ENCODE measurements around the gene FURIN.
A peak's percentile ranks its signal among the peaks of the same experiment; 100 is the strongest.
"Not testable (repeated sequence)": the region's sequence is repeated elsewhere in the genome, so short reads cannot be mapped to it uniquely, and the experiment has no call there.

The FURIN gene

DNA sequence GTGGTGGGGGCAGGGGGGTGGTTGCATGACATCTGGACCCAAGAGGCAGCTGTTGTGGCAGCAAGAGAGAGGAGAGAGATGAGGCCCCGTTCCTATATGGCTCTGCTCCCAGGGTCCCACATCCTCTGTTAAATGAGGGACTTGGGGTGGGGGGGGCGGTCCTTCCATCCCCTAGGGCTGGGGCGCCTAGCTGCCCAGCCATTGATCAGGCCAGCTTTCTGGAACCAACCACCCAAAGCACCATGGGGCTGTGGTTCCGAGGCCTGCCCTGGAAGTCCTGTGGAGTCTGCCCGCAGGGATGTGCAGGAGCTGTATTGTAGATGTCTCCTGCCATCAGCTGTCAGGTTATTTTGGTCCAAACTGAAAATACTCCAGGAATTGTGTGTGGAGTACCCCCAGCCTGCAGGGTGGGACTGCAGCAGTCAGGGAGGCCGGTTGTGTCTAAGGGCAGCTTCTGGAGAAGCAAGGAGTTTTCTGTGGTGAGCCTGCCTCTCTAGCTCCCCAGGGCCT lies 5.2 kb downstream of the FURIN start:
- peak overlapping the region; percentile 64 for H3K4me3 ChIP-seq (ENCODE audit: low read depth, low read length)
- in situ Hi-C loops (cut with HindIII; ENCODE audit: low sequenced_read_pairs): no loop called here
- DNase-seq (ENCODE audit: low read depth): no peak
- TF ChIP-seq, protein P1, sequence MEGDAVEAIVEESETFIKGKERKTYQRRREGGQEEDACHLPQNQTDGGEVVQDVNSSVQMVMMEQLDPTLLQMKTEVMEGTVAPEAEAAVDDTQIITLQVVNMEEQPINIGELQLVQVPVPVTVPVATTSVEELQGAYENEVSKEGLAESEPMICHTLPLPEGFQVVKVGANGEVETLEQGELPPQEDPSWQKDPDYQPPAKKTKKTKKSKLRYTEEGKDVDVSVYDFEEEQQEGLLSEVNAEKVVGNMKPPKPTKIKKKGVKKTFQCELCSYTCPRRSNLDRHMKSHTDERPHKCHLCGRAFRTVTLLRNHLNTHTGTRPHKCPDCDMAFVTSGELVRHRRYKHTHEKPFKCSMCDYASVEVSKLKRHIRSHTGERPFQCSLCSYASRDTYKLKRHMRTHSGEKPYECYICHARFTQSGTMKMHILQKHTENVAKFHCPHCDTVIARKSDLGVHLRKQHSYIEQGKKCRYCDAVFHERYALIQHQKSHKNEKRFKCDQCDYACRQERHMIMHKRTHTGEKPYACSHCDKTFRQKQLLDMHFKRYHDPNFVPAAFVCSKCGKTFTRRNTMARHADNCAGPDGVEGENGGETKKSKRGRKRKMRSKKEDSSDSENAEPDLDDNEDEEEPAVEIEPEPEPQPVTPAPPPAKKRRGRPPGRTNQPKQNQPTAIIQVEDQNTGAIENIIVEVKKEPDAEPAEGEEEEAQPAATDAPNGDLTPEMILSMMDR (IDR thresholded peaks at IDR 0.05; ENCODE audit: low read depth, low read length, missing control alignments): no peak

DNA sequence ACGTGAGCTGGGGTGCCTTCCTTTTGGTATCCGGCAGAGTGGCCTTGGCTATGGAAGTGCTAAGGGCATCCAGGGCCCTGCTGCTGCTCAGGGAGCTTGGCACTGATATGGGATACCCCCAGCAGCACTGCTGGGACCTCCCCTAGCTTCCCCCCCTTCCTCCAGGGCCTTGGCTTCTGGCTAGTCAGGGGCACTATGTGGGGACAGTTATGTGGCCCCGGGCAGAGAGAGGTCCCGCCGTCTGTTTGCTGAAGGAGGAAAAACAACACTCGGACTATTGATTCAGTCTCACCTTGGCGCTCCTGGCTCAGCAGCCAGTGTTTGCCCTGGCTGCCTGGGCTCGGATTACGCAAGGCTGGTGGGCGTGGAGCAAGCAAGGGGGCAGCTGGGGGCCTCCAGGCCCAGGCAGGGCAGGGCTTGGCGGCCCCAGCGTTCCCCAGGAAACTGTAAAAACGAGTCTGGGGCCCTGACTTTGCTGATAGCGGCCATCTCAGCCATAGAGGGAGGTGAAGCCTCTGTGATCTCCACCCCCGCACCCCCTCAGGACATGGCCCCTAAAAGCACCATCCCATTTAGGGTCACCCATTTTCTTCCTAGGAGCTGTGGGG lies 5.7 kb downstream of the FURIN start:
- H3K4me3 ChIP-seq (ENCODE audit: low read depth, low read length): no peak overlapping the region
- no peak for DNase-seq (ENCODE audit: low read depth)
- TF ChIP-seq, protein P1 (IDR thresholded peaks at IDR 0.05; ENCODE audit: low read depth, low read length, missing control alignments): no peak
- in situ Hi-C loops (cut with HindIII; ENCODE audit: low sequenced_read_pairs): no loop called here

- H3K4me3 ChIP-seq (ENCODE audit: low read depth, low read length); in situ Hi-C loops (cut with HindIII; ENCODE audit: low sequenced_read_pairs); DNase-seq (ENCODE audit: low read depth): not testable (repeated sequence)
These were observed 6.6 kb downstream of the FURIN start for GRCh38 chr15:90874986-90875385.

DNA sequence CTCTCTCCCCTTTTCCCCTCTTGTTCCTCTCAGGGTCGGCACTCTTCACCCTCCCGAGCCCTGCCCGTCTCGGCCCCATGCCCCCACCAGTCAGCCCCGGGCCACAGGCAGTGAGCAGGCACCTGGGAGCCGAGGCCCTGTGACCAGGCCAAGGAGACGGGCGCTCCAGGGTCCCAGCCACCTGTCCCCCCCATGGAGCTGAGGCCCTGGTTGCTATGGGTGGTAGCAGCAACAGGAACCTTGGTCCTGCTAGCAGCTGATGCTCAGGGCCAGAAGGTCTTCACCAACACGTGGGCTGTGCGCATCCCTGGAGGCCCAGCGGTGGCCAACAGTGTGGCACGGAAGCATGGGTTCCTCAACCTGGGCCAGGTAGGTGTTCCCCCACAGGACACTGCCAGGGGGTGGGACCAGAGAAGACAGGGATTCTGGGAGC lies 7.2 kb downstream of the FURIN start:
- DNase-seq (ENCODE audit: low read depth): no peak
- H3K4me3 ChIP-seq (ENCODE audit: low read depth, low read length): no peak overlapping the region
- TF ChIP-seq, protein P1 (IDR thresholded peaks at IDR 0.05; ENCODE audit: low read depth, low read length, missing control alignments): no peak
- in situ Hi-C loops (cut with HindIII; ENCODE audit: low sequenced_read_pairs): no loop called here

DNA sequence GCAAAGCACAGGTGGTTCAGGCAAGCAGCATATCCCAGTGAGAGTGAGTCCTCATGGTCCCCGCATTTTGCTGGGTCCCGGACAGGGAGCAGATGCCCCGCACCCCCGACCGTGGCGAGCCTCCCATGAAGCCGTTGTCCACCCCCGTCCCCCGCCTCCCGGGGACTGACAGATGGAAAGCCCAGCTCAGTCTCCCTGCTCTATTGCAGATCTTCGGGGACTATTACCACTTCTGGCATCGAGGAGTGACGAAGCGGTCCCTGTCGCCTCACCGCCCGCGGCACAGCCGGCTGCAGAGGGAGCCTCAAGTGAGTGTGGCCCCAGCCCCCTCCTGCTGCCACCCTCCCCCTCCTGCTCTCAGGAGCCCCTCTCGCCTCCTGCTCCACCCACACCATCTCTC lies 7.7 kb downstream of the FURIN start:
- H3K4me3 ChIP-seq (ENCODE audit: low read depth, low read length): no peak overlapping the region
- TF ChIP-seq, protein P1 (IDR thresholded peaks at IDR 0.05; ENCODE audit: low read depth, low read length, missing control alignments): no peak
- DNase-seq (ENCODE audit: low read depth): no peak
- in situ Hi-C loops (cut with HindIII; ENCODE audit: low sequenced_read_pairs): no loop called here

GRCh38 chr15:90876512-90877170 lies 8.3 kb downstream of the FURIN start:
- in situ Hi-C loops (cut with HindIII; ENCODE audit: low sequenced_read_pairs): no loop called here
- DNase-seq (ENCODE audit: low read depth): no peak
- H3K4me3 ChIP-seq (ENCODE audit: low read depth, low read length): no peak overlapping the region
- TF ChIP-seq, protein P1 (IDR thresholded peaks at IDR 0.05; ENCODE audit: low read depth, low read length, missing control alignments): no peak

DNA sequence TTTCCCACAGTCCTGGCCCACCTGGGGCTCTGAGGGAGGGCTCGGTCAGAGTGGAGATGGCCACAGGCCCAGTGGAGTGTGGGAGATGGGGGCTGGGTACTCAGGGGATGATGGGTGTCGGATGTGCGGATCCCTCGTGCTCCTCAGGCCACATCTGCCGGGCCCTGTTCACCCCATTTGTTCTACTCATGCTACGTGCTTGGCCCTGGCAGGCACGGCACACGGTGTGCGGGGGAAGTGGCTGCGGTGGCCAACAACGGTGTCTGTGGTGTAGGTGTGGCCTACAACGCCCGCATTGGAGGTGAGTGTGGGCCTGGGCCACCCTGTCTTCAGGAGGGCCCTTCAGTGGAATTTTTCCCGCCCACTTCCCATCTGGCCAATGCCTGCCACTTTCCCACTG lies 8.9 kb downstream of the FURIN start:
- TF ChIP-seq, protein P1 (IDR thresholded peaks at IDR 0.05; ENCODE audit: low read depth, low read length, missing control alignments): no peak
- in situ Hi-C loops (cut with HindIII; ENCODE audit: low sequenced_read_pairs): no loop called here
- no peak overlapping the region for H3K4me3 ChIP-seq (ENCODE audit: low read depth, low read length)
- DNase-seq (ENCODE audit: low read depth): no peak
